Stomach (tissue), 4 donors: ENCODE measurements around the gene PTH2.

Experiments
- CTCF ChIP-seq, 7 experiments: fragments of 450-650 bp in 4 of 7; fragments of 200-600 bp in 3 of 7; sonication (generic) in 3 of 7; IDR thresholded peaks; one replicate each; pipeline ENCODE4 v1.5.1; 2016 to 2019; ENCODE audit warnings: antibody characterized with exemption in 7 of 7, control low read depth in 2 of 7, mild to moderate bottlenecking in 1 of 7
- POLR2A ChIP-seq, 4 donors: fragments of 450-650 bp; IDR thresholded peaks; one replicate each; pipeline ENCODE4 v1.6.1; 2016; ENCODE audit warnings: antibody characterized with exemption in 4 of 4, control low read depth in 2 of 4, mild to moderate bottlenecking in 1 of 4, moderate library complexity in 1 of 4

GRCh38 chr19:49423071-49423984 is at the start of gene PTH2:
- TF ChIP-seq CTCF (IDR thresholded peaks at IDR 0.05) (no peak), POLR2A (IDR thresholded peaks at IDR 0.05) (no peak)
